AG08396 (cell line): ENCODE data around the gene ACAD10.
A peak's percentile ranks its signal among the peaks of the same experiment; 100 is the strongest.

Source experiments
- DNase-seq: peaks from one replicate; pipeline ENCODE4 v3.0.0; 2012; ENCODE audit warnings: low spot score, mixed read lengths

The ACAD10 gene

GRCh38 chr12:111776836-111777344, 91.0 kb downstream of the ACAD10 start:
- no peak for DNase-seq

- DNase-seq = no peak
Measured at GRCh38 chr12:111777345-111778045, 91.6 kb downstream of the ACAD10 start.

DNA sequence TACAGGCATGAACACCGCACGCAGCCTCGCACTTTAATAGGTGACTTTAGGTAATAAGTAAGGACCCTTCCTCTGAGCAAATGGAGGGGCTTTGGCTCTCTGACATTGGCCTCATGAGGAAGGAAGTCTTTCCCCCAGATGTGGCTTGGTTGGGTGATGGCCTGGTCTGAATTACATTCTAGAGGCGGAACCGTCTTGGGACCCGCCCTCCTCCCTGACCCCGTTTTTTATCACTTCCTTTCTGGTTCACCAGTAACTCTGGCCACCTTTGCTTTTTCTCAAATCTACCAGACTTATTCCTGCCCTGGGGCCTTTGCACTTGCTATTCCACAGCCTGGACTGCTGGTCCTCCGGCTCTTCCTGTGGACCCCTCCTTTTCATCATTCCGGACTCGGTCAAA, 94.3 kb downstream of the ACAD10 start:
- DNase-seq = no peak

DNA sequence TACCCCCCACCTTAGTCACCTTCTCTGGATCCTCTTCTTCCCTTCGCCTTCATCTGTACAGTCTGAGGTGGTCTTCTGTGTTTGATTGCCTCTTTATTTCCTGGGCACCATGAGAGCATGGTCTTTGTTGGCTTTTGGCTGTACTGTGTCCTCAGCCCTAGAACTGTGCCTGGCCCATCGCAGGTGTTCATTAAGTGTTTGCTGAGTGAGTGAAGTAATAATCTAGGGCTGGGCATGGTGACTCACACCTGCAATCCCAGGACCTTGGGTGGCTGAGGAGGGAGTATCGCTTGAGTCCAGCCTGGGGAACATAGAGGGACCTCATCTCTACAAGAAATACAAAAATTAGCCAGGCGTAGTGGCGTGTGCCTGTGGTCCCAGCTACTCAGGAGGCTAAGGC, 94.8 kb downstream of the ACAD10 start:
- no peak for DNase-seq

- no peak for DNase-seq
Measured at GRCh38 chr12:111781085-111781658, 95.3 kb downstream of the ACAD10 start.

DNA sequence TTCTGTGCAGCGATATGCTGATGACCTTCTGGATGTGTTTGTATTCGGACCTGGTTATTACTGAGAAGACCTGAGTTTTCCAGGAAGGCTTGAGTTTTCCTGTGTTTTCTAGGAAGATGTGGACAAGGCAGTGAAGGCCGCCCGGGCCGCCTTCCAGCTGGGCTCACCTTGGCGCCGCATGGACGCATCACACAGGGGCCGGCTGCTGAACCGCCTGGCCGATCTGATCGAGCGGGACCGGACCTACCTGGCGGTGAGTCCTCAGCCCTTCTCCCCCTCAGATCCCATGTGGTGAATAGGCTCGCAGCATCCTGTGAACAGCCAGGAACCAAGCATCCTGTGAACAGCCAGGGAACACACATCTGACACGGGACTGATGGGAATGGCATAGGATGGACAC, 97.2 kb downstream of the ACAD10 start:
- DNase-seq = no peak

GRCh38 chr12:111784953-111785352, 99.1 kb downstream of the ACAD10 start:
- no peak for DNase-seq

- DNase-seq = no peak
Measured at GRCh38 chr12:111785651-111786050, 99.8 kb downstream of the ACAD10 start.

DNA sequence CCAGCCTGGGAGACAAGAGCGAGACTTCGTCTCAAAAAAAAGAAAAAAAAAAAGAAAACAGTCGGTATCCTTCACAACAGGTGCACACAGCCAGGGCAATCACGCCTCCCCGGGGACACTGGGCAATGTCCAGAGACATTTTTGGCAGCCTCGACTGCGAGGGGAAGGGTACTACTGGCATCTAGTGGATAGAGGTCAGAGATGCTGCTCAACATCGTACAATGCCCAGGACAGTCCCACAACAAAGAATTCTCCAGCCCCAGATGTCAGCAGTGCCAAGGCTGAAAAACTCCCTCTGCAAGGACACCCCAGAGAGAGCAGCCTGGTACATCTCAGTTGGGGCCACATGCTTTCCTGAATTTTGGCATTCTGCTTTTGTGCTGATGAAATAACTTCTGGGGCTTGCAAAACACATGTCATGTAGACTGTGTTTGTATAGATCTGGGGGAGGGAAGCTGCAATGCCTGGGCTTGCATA, 102.4 kb downstream of the ACAD10 start:
- peak; percentile 47 for DNase-seq

DNA sequence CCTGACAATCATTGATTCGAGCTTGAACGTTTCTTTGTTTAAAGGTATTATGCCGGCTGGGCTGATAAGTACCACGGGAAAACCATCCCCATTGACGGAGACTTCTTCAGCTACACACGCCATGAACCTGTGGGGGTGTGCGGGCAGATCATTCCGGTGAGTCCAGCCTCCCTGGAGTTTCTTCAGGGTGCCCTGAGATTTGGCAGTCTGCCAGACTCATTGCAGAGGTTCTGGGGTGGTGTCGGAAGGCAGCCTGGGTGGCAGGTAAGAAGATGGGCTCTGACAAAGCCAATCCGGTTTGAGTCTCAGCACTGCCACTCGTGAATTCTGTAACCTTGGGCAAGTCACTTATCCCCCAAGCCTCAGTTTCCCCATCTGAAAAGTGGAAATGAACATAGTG, 103.9 kb downstream of the ACAD10 start:
- no peak for DNase-seq

DNA sequence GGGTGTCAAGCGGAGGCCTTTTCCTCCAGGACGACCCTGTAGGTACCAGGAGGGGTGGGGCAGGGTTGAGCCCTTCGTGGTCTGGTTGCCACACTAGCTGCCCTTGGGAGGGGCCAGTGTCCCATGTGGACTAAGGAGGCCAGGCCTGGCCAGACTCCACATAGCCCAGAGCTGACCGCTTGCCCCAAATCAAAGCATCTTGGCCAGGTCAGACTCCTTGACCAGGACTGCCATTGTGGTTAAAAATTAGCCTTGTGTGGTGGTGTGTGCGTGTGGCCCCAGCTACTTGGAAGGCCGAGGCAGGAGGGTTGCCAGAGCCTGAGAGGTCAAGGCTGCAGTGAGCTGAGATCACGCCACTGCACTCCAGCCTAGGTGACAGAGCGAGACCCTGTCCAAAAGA, 105.7 kb downstream of the ACAD10 start:
- DNase-seq = no peak

- peak; percentile 75 for DNase-seq
Measured at GRCh38 chr12:111792155-111792855, 106.5 kb downstream of the ACAD10 start.

- DNase-seq = no peak
Measured at GRCh38 chr12:111792856-111793235, 107.0 kb downstream of the ACAD10 start.

DNA sequence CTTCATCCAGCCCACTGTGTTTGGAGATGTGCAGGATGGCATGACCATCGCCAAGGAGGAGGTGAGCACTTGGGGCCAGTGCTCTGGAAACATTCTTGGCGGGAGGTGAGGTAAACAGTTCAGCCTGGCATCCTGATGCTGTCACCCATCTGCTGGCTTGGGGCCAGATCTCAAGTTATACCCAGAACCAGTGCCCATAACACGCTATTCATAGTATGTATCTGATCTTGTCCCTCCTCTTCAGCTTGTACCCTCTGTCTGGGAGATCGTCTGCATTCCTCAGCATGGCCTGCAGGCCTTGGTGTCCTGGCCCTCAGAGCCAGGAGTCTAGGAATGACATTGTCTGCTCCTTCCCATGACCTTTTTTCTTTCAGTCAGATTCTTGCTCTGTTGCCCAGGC, 112.3 kb downstream of the ACAD10 start:
- no peak for DNase-seq

- no peak for DNase-seq
Measured at GRCh38 chr12:111799758-111800157, 113.9 kb downstream of the ACAD10 start.

DNA sequence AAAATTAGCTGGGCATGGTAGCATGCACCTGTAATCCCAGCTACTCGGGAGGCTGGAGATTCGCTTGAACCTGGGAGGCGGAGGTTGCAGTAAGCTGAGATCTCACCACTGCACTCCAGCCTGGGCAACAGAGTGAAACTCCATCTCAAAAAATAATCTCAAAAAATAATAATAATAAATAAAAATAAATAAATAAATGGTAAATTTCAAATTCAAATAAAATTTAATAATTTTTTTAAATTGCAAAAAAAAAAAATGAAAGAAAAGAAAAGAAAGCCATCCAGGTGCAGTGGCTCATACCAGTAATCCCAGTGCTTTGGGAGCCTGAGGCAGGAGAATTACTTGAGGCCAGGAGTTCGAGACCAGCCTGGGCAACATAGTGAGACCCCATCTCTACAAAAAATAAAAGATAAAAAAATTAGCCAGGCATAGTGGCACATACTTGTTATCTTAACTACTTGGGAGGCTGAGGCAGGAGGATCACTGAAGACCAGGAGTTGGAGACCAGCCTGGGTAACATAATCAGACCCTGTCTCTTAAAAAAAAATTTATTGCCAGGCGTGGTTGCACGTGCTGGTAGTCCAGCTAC, 117.3 kb downstream of the ACAD10 start:
- no peak for DNase-seq

DNA sequence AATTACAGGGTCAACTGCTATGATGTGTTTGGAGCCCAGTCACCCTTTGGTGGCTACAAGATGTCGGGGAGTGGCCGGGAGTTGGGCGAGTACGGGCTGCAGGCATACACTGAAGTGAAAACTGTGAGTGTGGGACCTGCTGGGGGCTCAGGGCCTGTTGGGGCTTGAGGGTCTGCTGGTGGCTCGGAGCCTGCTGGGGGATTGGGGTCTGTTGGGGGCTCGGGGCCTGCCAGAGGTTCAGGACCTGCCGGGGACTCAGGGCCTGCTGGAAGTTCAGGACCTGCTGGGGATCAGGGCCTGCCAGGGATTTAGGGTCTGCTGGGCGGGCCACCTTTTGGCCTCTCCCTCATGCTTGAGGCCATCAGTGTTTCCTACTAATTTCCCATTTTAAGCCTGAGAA, 118.0 kb downstream of the ACAD10 start:
- DNase-seq = no peak

DNA sequence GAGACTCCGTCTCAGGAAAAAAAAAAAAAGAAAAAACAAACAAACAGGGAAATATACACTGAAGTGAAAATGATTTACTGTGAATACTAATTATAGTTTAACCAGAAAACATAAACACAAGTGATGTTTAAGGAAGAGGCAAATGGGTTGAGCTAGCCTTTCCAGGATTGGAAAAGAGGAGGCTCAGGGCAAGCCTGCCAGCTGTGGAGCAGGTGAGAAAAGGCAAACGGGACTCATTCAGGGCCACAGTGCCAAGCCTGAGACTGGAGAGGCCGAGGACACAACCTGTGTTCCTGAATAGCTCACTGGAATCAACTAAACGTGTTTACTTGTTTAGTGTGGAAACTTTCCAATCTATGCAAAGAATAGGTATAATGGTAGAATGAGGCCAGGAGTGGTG, 120.5 kb downstream of the ACAD10 start:
- no peak for DNase-seq
